Tibial nerve (tissue), 4 donors: ENCODE data around the gene RPN1. TPM values are rescaled to one million over a fixed set of nuclear protein-coding genes. Genes with fewer than 3 reads are reported as not detected.

Experiments used
- DNase-seq, 2 donors: peaks; one replicate each; pipeline ENCODE4 v3.0.0-alpha.2; 2019; ENCODE audit warnings: low spot score in 2 of 2
- H3K27ac ChIP-seq, 4 donors: fragments of 200-600 bp; sonication (generic) in 3 of 4; one replicate each; pipeline ENCODE4 v1.5.1; 2017 to 2019; ENCODE audit warnings: mild to moderate bottlenecking in 1 of 4
- H3K27me3 ChIP-seq, 2 donors: fragments of 200-600 bp; sonication (generic) in 1 of 2; one replicate each; pipeline versions ENCODE4 v1.5.1 to v1.6.0; 2017 to 2019
- H3K36me3 ChIP-seq, 3 donors: fragments of 200-600 bp; sonication (generic); one replicate each; pipeline ENCODE4 v1.5.1; 2018 to 2019
- H3K4me1 ChIP-seq, 4 donors: fragments of 200-600 bp; sonication (generic) in 3 of 4; one replicate each; pipeline ENCODE4 v1.5.1; 2017 to 2019
- H3K4me3 ChIP-seq, 4 donors: fragments of 200-600 bp; sonication (generic) in 3 of 4; one replicate each; pipeline ENCODE4 v1.5.1; 2017 to 2019; ENCODE audit warnings: mild to moderate bottlenecking in 1 of 4, moderate library complexity in 1 of 4
- H3K9me3 ChIP-seq, 4 donors: fragments of 200-600 bp; sonication (generic) in 3 of 4; one replicate each; pipeline ENCODE4 v1.5.1; 2017 to 2019
- CTCF ChIP-seq, 5 experiments: fragments of 200-600 bp in 3 of 5; fragments of 450-650 bp in 2 of 5; sonication (generic) in 3 of 5; IDR thresholded peaks; one replicate each; pipeline ENCODE4 v1.5.1; 2016 to 2019; ENCODE audit warnings: antibody characterized with exemption in 5 of 5, mild to moderate bottlenecking in 3 of 5, moderate library complexity in 2 of 5
- EP300 ChIP-seq, 2 donors: sonication (generic); formaldehyde crosslinking; IDR thresholded peaks; one replicate each; pipeline ENCODE4 v1.6.1; 2017; ENCODE audit warnings: antibody characterized with exemption in 2 of 2, mild to moderate bottlenecking in 1 of 2
- POLR2A ChIP-seq, 2 donors: fragments of 450-650 bp; IDR thresholded peaks; one replicate each; pipeline ENCODE4 v1.6.1; 2017; ENCODE audit warnings: antibody characterized with exemption in 2 of 2, mild to moderate bottlenecking in 2 of 2, moderate library complexity in 2 of 2
- WGBS, 2 donors: methylation state at CpG; one replicate each; pipeline ENCODE4 v1.1.5; 2018; 5-methylcytosine and 5-hydroxymethylcytosine counted together
- total RNA-seq, 4 donors: library from RNA; depleted of rRNA; stranded (reverse); fragments of >200 nt; gene quantifications; one replicate each; pipeline ENCODE4 v1.1.0, GENCODE V29; 2016

Gene RPN1
- total RNA-seq, 4 donors from 2014 or later = 173 to 255 (median 204) TPM

GRCh38 chr3:128613083-128613829 is 37.4 kb downstream of the RPN1 start:
- Histone ChIP-seq H3K36me3 (no peaks in the 10 kb centered on the region), H3K9me3 (no peaks in the 10 kb centered on the region), H3K4me3 (no peak overlapping the region), H3K27me3 (no peaks in the 10 kb centered on the region), H3K27ac (no peak overlapping the region), H3K4me1 (peaks cover 0 to 12% (median 2%) of the 10 kb centered on the region in 4 donors)
- 76 to 87% methylated on average over 8 to 16 of the region's 16 CpGs for WGBS, 2 donors
- no peak for TF ChIP-seq CTCF (IDR thresholded peaks at IDR 0.05)
- no peak for TF ChIP-seq POLR2A (IDR thresholded peaks at IDR 0.05)
- TF ChIP-seq EP300 (IDR thresholded peaks at IDR 0.05) = no peak
- DNase-seq = no peak

GRCh38 chr3:128610451-128611070 is 40.1 kb downstream of the RPN1 start:
- no peaks in the 10 kb centered on the region for H3K9me3 ChIP-seq
- 79 to 81% methylated on average over 15 of the region's 15 CpGs for WGBS, 2 donors
- TF ChIP-seq CTCF (IDR thresholded peaks at IDR 0.05) (no peak), POLR2A (IDR thresholded peaks at IDR 0.05) (no peak), EP300 (IDR thresholded peaks at IDR 0.05) (no peak)
- H3K27me3 ChIP-seq = no peaks in the 10 kb centered on the region
- DNase-seq = no peak
- no peak overlapping the region for H3K4me3 ChIP-seq
- H3K27ac ChIP-seq = no peak overlapping the region
- no peaks in the 10 kb centered on the region for H3K36me3 ChIP-seq
- H3K4me1 ChIP-seq = peaks cover 0 to 12% (median 4%) of the 10 kb centered on the region in 4 donors

- Histone ChIP-seq H3K9me3 (no peaks in the 10 kb centered on the region), H3K4me3 (no peak overlapping the region), H3K4me1 (peaks cover 0 to 12% (median 4%) of the 10 kb centered on the region in 4 donors), H3K27ac (no peak overlapping the region), H3K27me3 (no peaks in the 10 kb centered on the region), H3K36me3 (no peaks in the 10 kb centered on the region)
- TF ChIP-seq CTCF (IDR thresholded peaks at IDR 0.05) (no peak), POLR2A (IDR thresholded peaks at IDR 0.05) (no peak), EP300 (IDR thresholded peaks at IDR 0.05) (no peak)
- WGBS, 2 donors = 85 to 86% methylated on average over 11 of the region's 11 CpGs
- no peak for DNase-seq
Measured at GRCh38 chr3:128609294-128609693, 41.3 kb downstream of the RPN1 start.

GRCh38 chr3:128607710-128608048 is 42.9 kb downstream of the RPN1 start:
- H3K4me1 ChIP-seq = peaks cover 0 to 12% (median 4%) of the 10 kb centered on the region in 4 donors
- peak overlapping the region; percentile 34 to 58 (median 45) for H3K4me3 ChIP-seq
- WGBS, 2 donors = 53% methylated on average over 5 of the region's 12 CpGs; no CpG with 5 or more reads in 1 of the 2 donors
- TF ChIP-seq CTCF (IDR thresholded peaks at IDR 0.05) (no peak), POLR2A (IDR thresholded peaks at IDR 0.05) (no peak), EP300 (IDR thresholded peaks at IDR 0.05) (no peak)
- peak overlapping the region in 1 of 4 donors; percentile 65 for H3K27ac ChIP-seq
- DNase-seq = no peak
- H3K36me3 ChIP-seq = no peaks in the 10 kb centered on the region
- H3K27me3 ChIP-seq = no peaks in the 10 kb centered on the region
- H3K9me3 ChIP-seq = no peaks in the 10 kb centered on the region

- no peaks in the 10 kb centered on the region for H3K27me3 ChIP-seq
- peaks cover 0 to 12% (median 4%) of the 10 kb centered on the region in 4 donors for H3K4me1 ChIP-seq
- TF ChIP-seq CTCF (IDR thresholded peaks at IDR 0.05) = no peak
- no peak for TF ChIP-seq POLR2A (IDR thresholded peaks at IDR 0.05)
- no peak for TF ChIP-seq EP300 (IDR thresholded peaks at IDR 0.05)
- no peaks in the 10 kb centered on the region for H3K9me3 ChIP-seq
- no peak overlapping the region for H3K4me3 ChIP-seq
- DNase-seq = no peak
- WGBS, 2 donors = 90 to 96% methylated on average over 7 of the region's 7 CpGs
- no peaks in the 10 kb centered on the region for H3K36me3 ChIP-seq
- no peak overlapping the region for H3K27ac ChIP-seq
Measured at GRCh38 chr3:128606094-128606493, 44.5 kb downstream of the RPN1 start.
